Common myeloid progenitor, CD34-positive (primary cell): Measurements from ENCODE around the gene POMGNT2.

Source experiments
- CTCF ChIA-PET: fragments of 350-600 bp; sonication (Branson Sonifier 250); formaldehyde crosslinking; loops from one replicate; lab custom pipeline; 2021; ENCODE audit warnings: antibody characterized with exemption; lab: Charles Lee
- POLR2A ChIA-PET: fragments of 350-600 bp; sonication (Branson Sonifier 250); formaldehyde crosslinking; loops from one replicate; lab custom pipeline; 2021; ENCODE audit warnings: antibody characterized with exemption; lab: Charles Lee
- DNase-seq, 3 donors: peaks; one replicate each; pipeline versions ENCODE4 v3.0.0 to v3.0.0-alpha.2; 2013
- H3K27ac ChIP-seq, 2 experiments: 1 replicate in 1 of 2; 2 replicates in 1 of 2; pipeline ENCODE4 v1.7.0; 2013; ENCODE audit warnings: inconsistent platforms in 2 of 2, low read length in 2 of 2, mild to moderate bottlenecking in 2 of 2, low read depth in 1 of 2, moderate library complexity in 1 of 2; ENCODE audit not compliant: severe bottlenecking in 2 of 2, insufficient read depth in 1 of 2, poor library complexity in 1 of 2
- H3K27me3 ChIP-seq, 5 experiments: replicated peaks in 2 of 5; 1 replicate in 3 of 5; 2 replicates in 2 of 5; pipeline versions ENCODE4 v1.6.1 to v1.7.0; 2013; ENCODE audit warnings: low read length in 4 of 5, mild to moderate bottlenecking in 2 of 5, moderate library complexity in 2 of 5, inconsistent platforms in 1 of 5; ENCODE audit not compliant: insufficient read depth in 5 of 5, control insufficient read depth in 4 of 5
- H3K36me3 ChIP-seq, 4 experiments: 1 replicate in 2 of 4; 2 replicates in 2 of 4; pipeline versions ENCODE4 v1.6.1 to v1.7.0; 2013; ENCODE audit warnings: low read length in 3 of 4, control low read depth in 1 of 4, mild to moderate bottlenecking in 1 of 4; ENCODE audit not compliant: control insufficient read depth in 4 of 4, insufficient read depth in 4 of 4
- H3K4me1 ChIP-seq, 4 experiments: 1 replicate in 3 of 4; 2 replicates in 1 of 4; pipeline versions ENCODE4 v1.6.1 to v1.7.1; 2013; ENCODE audit warnings: low read length in 3 of 4, mild to moderate bottlenecking in 3 of 4, control low read depth in 1 of 4, inconsistent platforms in 1 of 4, moderate library complexity in 1 of 4; ENCODE audit not compliant: control insufficient read depth in 4 of 4, insufficient read depth in 4 of 4; ENCODE audit errors: control extremely low read depth in 1 of 4
- H3K4me3 ChIP-seq, 7 experiments: 1 replicate in 4 of 7; 2 replicates in 3 of 7; pipeline versions ENCODE4 v1.5.1 to v1.7.0; 2013; ENCODE audit warnings: mild to moderate bottlenecking in 7 of 7, low read length in 6 of 7, moderate library complexity in 6 of 7, inconsistent platforms in 2 of 7, low read depth in 2 of 7, control low read depth in 1 of 7; ENCODE audit not compliant: insufficient read depth in 4 of 7, control insufficient read depth in 1 of 7; ENCODE audit errors: extremely low read depth in 1 of 7
- H3K9me3 ChIP-seq, 5 experiments: 1 replicate in 4 of 5; 2 replicates in 1 of 5; pipeline versions ENCODE4 v1.6.1 to v1.7.1; 2013; ENCODE audit warnings: low read length in 4 of 5, mild to moderate bottlenecking in 2 of 5, inconsistent platforms in 1 of 5, low read depth in 1 of 5, moderate library complexity in 1 of 5; ENCODE audit not compliant: control insufficient read depth in 4 of 5, insufficient read depth in 2 of 5; ENCODE audit errors: control extremely low read depth in 1 of 5
- WGBS: methylation state at CpG from one replicate; pipeline ENCODE4 v1.1.5; 2013; ENCODE audit not compliant: insufficient coverage; 5-methylcytosine and 5-hydroxymethylcytosine counted together

POMGNT2 gene

GRCh38 chr3:43061101-43061895 lies 44.6 kb downstream of the POMGNT2 start:
- CTCF ChIA-PET: no interaction called here
- H3K4me1 ChIP-seq: no peaks in the 10 kb centered on the region
- H3K9me3 ChIP-seq: peaks cover 0 to 5% (median 0%) of the 10 kb centered on the region in 5 experiments
- no peaks in the 10 kb centered on the region for H3K27me3 ChIP-seq
- POLR2A ChIA-PET: no interaction called here
- H3K36me3 ChIP-seq: no peaks in the 10 kb centered on the region
- H3K27ac ChIP-seq: no peak overlapping the region
- DNase-seq: no peak
- WGBS: 90% methylated on average over 5 of the region's 8 CpGs
- H3K4me3 ChIP-seq: no peak overlapping the region

- ChIA-PET POLR2A (no interaction called here), CTCF (no interaction called here)
- H3K27me3 ChIP-seq: no peaks in the 10 kb centered on the region
- H3K4me3 ChIP-seq: no peak overlapping the region
- H3K9me3 ChIP-seq: peaks cover 0 to 5% (median 0%) of the 10 kb centered on the region in 5 experiments
- H3K36me3 ChIP-seq: no peaks in the 10 kb centered on the region
- WGBS: 100% methylated on average over 1 of the region's 1 CpG
- H3K27ac ChIP-seq: no peak overlapping the region
- no peaks in the 10 kb centered on the region for H3K4me1 ChIP-seq
- DNase-seq: no peak
Observed at GRCh38 chr3:43059456-43059855, 46.4 kb downstream of the POMGNT2 start.

GRCh38 chr3:43055806-43056770 lies 49.8 kb downstream of the POMGNT2 start:
- WGBS: 100% methylated on average over 8 of the region's 15 CpGs
- CTCF ChIA-PET: no interaction called here

DNA sequence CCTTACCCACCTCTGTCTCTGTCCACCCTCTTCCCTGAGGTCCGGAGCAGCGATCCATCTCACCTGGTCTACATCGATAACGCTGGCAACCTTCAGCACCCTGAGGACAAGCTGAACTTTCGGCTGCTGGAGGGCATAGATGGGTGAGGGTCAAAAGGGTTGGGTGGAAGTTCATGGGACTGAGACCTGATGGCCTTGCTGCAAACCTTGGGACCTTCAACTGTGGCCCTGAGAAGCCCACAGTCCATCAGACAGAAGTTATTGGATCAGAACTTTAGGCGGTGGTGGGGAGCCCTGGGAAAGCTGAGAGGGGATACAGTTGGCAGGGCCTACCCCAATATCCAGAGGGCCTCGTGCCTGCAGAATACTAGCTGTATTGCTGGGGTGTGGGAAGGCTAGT lies 50.5 kb downstream of the POMGNT2 start:
- H3K9me3 ChIP-seq: peaks cover 0 to 29% (median 7%) of the 10 kb centered on the region in 5 experiments
- H3K36me3 ChIP-seq: no peaks in the 10 kb centered on the region
- 89% methylated on average over 6 of the region's 7 CpGs for WGBS
- no peak for DNase-seq
- no peaks in the 10 kb centered on the region for H3K4me1 ChIP-seq
- no peaks in the 10 kb centered on the region for H3K27me3 ChIP-seq
- POLR2A ChIA-PET: no interaction called here
- CTCF ChIA-PET: no interaction called here
- H3K4me3 ChIP-seq: no peak overlapping the region
- no peak overlapping the region for H3K27ac ChIP-seq

More at GRCh38 chr3:43055806-43056770, 49.8 kb downstream of the POMGNT2 start:
- H3K4me1 ChIP-seq: no peaks in the 10 kb centered on the region
- peaks cover 0 to 24% (median 7%) of the 10 kb centered on the region in 5 experiments for H3K9me3 ChIP-seq
- DNase-seq: no peak
- POLR2A ChIA-PET: no interaction called here
- H3K27ac ChIP-seq: no peak overlapping the region
- no peaks in the 10 kb centered on the region for H3K36me3 ChIP-seq
- H3K4me3 ChIP-seq: no peak overlapping the region
- no peaks in the 10 kb centered on the region for H3K27me3 ChIP-seq

GRCh38 chr3:43054754-43055153 lies 51.1 kb downstream of the POMGNT2 start:
- DNase-seq: no peak
- peaks cover 0 to 34% (median 7%) of the 10 kb centered on the region in 5 experiments for H3K9me3 ChIP-seq
- no peaks in the 10 kb centered on the region for H3K36me3 ChIP-seq
- no peaks in the 10 kb centered on the region for H3K4me1 ChIP-seq
- ChIA-PET CTCF (no interaction called here), POLR2A (no interaction called here)
- no peak overlapping the region for H3K27ac ChIP-seq
- H3K4me3 ChIP-seq: no peak overlapping the region
- 98% methylated on average over 4 of the region's 5 CpGs for WGBS
- H3K27me3 ChIP-seq: no peaks in the 10 kb centered on the region

GRCh38 chr3:43053291-43053690 lies 52.6 kb downstream of the POMGNT2 start:
- H3K27me3 ChIP-seq: no peaks in the 10 kb centered on the region
- 100% methylated on average over 4 of the region's 12 CpGs for WGBS
- H3K36me3 ChIP-seq: no peaks in the 10 kb centered on the region
- ChIA-PET CTCF (no interaction called here), POLR2A (no interaction called here)
- DNase-seq: no peak
- H3K9me3 ChIP-seq: peaks cover 0 to 45% (median 7%) of the 10 kb centered on the region in 5 experiments
- no peaks in the 10 kb centered on the region for H3K4me1 ChIP-seq
- no peak overlapping the region for H3K4me3 ChIP-seq
- no peak overlapping the region for H3K27ac ChIP-seq

DNA sequence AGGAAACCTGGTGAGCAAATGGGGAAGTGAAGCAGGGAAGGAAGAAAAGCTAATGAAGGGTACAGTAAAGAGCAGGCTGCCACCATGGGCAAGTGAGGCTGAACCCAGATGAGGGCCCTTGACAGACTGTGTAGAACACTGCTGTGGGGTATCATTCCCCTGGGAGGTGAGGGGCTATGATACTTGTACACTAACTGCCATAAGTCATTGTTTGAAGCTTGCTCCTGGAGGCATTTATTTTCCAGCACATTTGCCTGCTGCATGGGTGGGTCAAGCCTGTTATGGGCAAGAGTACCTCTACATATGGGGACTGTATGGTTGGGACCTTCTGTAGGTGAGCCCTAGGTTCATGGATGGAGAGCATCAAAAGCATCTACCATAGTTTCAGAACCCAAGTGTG lies 57.4 kb downstream of the POMGNT2 start:
- no peaks in the 10 kb centered on the region for H3K27me3 ChIP-seq
- ChIA-PET POLR2A (no interaction called here), CTCF (no interaction called here)
- H3K4me1 ChIP-seq: no peaks in the 10 kb centered on the region
- peaks cover 0 to 80% (median 17%) of the 10 kb centered on the region in 5 experiments for H3K9me3 ChIP-seq
- no peaks in the 10 kb centered on the region for H3K36me3 ChIP-seq
- H3K4me3 ChIP-seq: no peak overlapping the region
- no peak overlapping the region for H3K27ac ChIP-seq
- no peak for DNase-seq
